Gastrocnemius medialis (tissue), 4 donors: ENCODE data around the gene GIMAP5.

ENCODE experiments used
- CTCF ChIP-seq, 5 experiments: fragments of 450-650 bp in 3 of 5; fragments of 200-600 bp in 2 of 5; sonication (generic) in 2 of 5; IDR thresholded peaks in 4 of 5; conservative IDR thresholded peaks in 1 of 5; 1 replicate in 4 of 5; 2 replicates in 1 of 5; pipeline ENCODE4 v1.5.1; 2016 to 2019; ENCODE audit warnings: antibody characterized with exemption in 5 of 5, mild to moderate bottlenecking in 3 of 5, moderate library complexity in 3 of 5
- POLR2A ChIP-seq, 2 donors: fragments of 450-650 bp; IDR thresholded peaks; one replicate each; pipeline ENCODE4 v1.6.1; 2017; ENCODE audit warnings: antibody characterized with exemption in 2 of 2, mild to moderate bottlenecking in 2 of 2, moderate library complexity in 2 of 2

GRCh38 chr7:150727381-150727780 lies 9.8 kb upstream of the GIMAP5 start:
- TF ChIP-seq CTCF (IDR thresholded peaks at IDR 0.05 in 4 of 5, conservative IDR thresholded peaks at IDR 0.05 in 1 of 5) (no peak), POLR2A (IDR thresholded peaks at IDR 0.05) (no peak)
